ENCODE data around the gene ELL2. TPM values are rescaled to one million over a fixed set of nuclear protein-coding genes. Genes with fewer than 3 reads are reported as not detected.

Gene ELL2
- total RNA-seq, 1 donor from 2014 or later = 57.5 TPM

DNA sequence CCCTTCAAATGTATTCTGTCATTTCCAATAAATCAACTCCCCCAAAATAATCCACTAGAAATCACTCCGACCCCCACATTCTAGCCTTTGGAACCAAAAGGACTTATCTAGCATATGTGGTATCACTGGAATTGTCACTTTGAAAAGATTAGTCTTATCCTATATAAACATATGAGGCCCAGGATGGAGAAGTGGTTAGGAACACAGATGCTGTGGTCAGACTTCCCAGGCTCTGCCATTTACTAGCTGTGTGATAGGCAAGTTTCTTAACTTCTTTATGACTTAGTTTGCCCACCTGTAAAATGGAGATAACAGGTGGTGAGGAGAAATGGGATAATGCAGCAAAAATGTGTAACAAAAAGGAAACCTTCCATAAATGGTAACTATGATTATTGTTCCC lies 77.1 kb downstream of the ELL2 start:
- no peak for DNase-seq
- Histone ChIP-seq H3K9me3 (no peaks in the 10 kb centered on the region), H3K4me1 (no peaks in the 10 kb centered on the region), H3K4me3 (no peak overlapping the region), H3K36me3 (peaks cover 18% of the 10 kb centered on the region), H3K27me3 (ENCODE audit: low read depth) (no peaks in the 10 kb centered on the region), H3K27ac (no peak overlapping the region)
- intact Hi-C loops (cut with DNase I) = no loop called here
- ATAC-seq = no peak
- TF ChIP-seq, protein P1, sequence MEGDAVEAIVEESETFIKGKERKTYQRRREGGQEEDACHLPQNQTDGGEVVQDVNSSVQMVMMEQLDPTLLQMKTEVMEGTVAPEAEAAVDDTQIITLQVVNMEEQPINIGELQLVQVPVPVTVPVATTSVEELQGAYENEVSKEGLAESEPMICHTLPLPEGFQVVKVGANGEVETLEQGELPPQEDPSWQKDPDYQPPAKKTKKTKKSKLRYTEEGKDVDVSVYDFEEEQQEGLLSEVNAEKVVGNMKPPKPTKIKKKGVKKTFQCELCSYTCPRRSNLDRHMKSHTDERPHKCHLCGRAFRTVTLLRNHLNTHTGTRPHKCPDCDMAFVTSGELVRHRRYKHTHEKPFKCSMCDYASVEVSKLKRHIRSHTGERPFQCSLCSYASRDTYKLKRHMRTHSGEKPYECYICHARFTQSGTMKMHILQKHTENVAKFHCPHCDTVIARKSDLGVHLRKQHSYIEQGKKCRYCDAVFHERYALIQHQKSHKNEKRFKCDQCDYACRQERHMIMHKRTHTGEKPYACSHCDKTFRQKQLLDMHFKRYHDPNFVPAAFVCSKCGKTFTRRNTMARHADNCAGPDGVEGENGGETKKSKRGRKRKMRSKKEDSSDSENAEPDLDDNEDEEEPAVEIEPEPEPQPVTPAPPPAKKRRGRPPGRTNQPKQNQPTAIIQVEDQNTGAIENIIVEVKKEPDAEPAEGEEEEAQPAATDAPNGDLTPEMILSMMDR (IDR thresholded peaks at IDR 0.05) = no peak

DNA sequence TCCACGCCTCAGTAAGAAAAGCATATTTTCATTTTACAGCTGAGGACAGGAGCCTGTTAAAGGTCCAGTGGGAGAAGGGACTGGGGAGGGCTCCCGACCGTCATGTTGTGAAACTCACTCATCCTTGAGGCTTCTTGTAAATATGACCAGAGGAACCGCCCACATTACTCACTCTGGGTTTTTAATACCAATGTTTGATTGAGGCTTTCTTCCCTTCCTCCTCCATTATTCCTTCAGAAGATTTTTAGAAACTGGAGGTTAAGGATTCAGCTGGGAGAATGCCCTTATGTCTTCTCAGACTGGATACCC lies 77.7 kb downstream of the ELL2 start:
- no peak overlapping the region for H3K27ac ChIP-seq
- peaks cover 13% of the 10 kb centered on the region for H3K36me3 ChIP-seq
- DNase-seq (no peak), ATAC-seq (peak in 1 of 2 donors; percentile 20)
- H3K4me1 ChIP-seq = no peaks in the 10 kb centered on the region
- TF ChIP-seq, protein P1 (IDR thresholded peaks at IDR 0.05) = no peak
- H3K4me3 ChIP-seq = no peak overlapping the region
- H3K9me3 ChIP-seq = no peaks in the 10 kb centered on the region
- H3K27me3 ChIP-seq (ENCODE audit: low read depth) = no peaks in the 10 kb centered on the region
- intact Hi-C loops (cut with DNase I) = no loop called here

DNA sequence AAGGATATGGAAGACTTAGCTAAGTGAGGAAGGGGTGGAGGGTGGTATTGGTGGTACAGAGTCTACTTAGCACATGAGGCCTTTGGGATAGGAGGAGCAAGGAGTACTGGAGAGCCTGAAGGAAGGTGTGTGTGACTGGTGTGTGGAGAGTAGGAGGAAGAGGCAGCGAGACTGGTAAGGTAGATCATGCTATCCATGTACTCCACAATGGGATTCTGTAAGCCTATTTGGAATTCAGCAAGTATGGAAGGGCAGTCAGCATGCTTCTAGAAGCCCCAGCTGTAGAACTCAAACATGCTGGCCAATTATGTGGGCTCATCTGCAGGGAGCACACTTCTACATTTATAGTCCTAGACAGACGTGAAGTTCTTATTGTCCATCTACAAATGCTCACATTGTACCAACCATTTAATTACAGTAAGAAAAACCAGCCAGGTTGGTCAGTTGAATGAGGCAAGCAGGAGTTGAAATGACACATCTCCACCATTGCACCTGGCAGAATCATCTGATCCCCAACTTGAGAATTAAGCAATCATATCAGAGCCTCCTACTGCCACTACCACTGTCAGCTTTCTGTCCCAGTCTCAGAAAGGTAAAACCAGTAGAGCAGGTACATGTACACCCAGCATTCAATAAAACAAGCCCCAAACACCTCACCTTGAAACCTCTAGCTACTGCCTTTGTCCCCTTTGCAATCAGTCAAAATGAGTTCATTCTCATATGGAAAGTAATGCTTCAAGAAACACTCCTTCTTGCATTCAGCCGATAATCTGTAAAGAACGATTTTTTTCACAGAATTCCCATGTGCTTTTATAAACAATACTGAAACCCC lies 78.2 kb downstream of the ELL2 start:
- ATAC-seq = peak in 1 of 2 donors; percentile 17
- intact Hi-C loops (cut with DNase I) = no loop called here

DNA sequence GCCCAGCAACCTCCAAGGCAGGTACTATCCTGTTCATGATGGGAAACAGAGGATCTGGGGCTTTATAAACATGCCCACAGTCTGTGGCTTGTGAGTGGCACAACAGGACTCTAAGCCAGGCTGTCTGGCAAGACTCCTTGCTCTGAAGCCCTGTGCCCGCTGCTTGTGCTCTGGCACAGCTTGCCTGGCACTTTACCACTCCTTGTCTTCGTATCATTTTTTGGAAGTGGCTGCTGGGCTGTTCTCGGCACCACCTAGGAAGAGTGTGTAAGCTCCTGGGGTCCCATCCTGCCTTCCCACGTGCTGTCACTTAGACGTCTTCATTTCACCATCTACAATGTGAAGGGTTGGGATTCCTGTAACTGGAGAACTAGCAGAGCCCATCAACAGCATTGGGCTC lies 79.8 kb downstream of the ELL2 start:
- no peak for DNase-seq
- Histone ChIP-seq H3K9me3 (no peaks in the 10 kb centered on the region), H3K27ac (no peak overlapping the region), H3K27me3 (ENCODE audit: low read depth) (no peaks in the 10 kb centered on the region), H3K36me3 (peaks cover 3% of the 10 kb centered on the region), H3K4me3 (no peak overlapping the region), H3K4me1 (no peaks in the 10 kb centered on the region)
- ATAC-seq = peak in 1 of 2 donors; percentile 4
- intact Hi-C loops (cut with DNase I) = no loop called here
- TF ChIP-seq, protein P1 (IDR thresholded peaks at IDR 0.05) = no peak

More for the DNA sequence above, 78.2 kb downstream of the ELL2 start:
- Histone ChIP-seq H3K4me1 (no peaks in the 10 kb centered on the region), H3K4me3 (no peak overlapping the region), H3K36me3 (peaks cover 8% of the 10 kb centered on the region), H3K9me3 (no peaks in the 10 kb centered on the region), H3K27me3 (ENCODE audit: low read depth) (no peaks in the 10 kb centered on the region), H3K27ac (no peak overlapping the region)
- no peak for DNase-seq
- TF ChIP-seq, protein P1 (IDR thresholded peaks at IDR 0.05) = no peak

DNA sequence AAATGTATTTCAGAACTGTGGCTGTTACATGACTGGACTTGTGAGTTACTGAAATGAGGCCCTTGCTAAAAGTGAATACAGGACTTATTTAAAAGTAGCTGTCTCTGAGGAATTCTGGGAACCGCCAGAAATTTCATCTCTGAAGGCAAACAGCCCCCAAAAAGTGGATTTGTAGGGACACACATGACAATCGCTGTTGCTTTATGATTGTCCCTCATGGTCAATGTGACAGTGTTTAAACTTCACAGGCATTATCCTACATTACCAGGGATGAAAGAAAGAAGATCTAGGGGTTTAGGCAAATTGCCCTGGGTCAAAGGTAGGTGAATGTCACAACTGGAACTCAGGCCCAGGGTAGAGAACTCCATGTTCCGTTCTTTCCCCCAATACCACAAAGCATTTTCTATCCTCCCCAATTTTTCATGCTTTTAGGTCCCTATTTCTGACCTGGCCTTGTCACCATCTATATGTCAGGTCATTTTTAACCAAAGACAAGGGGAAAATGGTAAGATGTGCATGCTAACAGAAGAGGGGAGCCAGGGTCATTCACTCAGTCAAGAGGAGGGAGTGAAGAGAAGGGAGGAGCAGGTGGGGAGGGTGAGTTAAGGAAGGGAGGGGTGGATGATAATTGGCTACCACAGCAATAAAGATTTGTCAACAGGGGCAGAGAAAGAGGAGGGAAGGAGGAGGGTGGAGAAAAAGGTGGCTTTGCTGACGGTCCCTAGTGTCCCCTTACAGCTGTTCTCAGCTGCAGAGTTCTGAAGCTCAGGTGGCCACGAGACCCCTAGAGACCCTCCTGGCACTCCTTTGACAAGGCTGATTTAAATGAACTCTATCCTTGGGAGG lies 81.3 kb downstream of the ELL2 start:
- Histone ChIP-seq H3K27ac (no peak overlapping the region), H3K9me3 (no peaks in the 10 kb centered on the region), H3K4me1 (no peaks in the 10 kb centered on the region), H3K36me3 (peaks cover under 1% of the 10 kb centered on the region), H3K27me3 (ENCODE audit: low read depth) (no peaks in the 10 kb centered on the region), H3K4me3 (no peak overlapping the region)
- TF ChIP-seq, protein P1 (IDR thresholded peaks at IDR 0.05) = no peak
- intact Hi-C loops (cut with DNase I) = no loop called here
- DNase-seq (no peak), ATAC-seq (no peak)
